Heart left ventricle (tissue), 16 donors: ENCODE results near the gene DTNA. TPM values are rescaled to one million over a fixed set of nuclear protein-coding genes. Genes with fewer than 3 reads are reported as not detected.

Experiments
- ATAC-seq, 4 donors: fragments of 200-7000 bp; cut with Tn5 transposase; one replicate each; pipeline ENCODE4 v1.9.1; 2020 to 2022; ENCODE audit warnings: moderate library complexity in 4 of 4, mild to moderate bottlenecking in 3 of 4, moderate number of reproducible peaks in 1 of 4
- DNase-seq, 5 donors: peaks; one replicate each; pipeline ENCODE4 v3.0.0-alpha.2; 2020
- H3K27ac ChIP-seq, 12 donors: fragments of 200-600 bp; sonication (generic) in 4 of 12; one replicate each; pipeline versions ENCODE4 v1.5.0 to v1.8.0; 2016 to 2022; ENCODE audit warnings: mild to moderate bottlenecking in 2 of 12
- H3K27me3 ChIP-seq, 9 donors: fragments of 200-600 bp; sonication (generic) in 2 of 9; one replicate each; pipeline versions ENCODE4 v1.5.1 to v1.8.0; 2016 to 2022; ENCODE audit warnings: mild to moderate bottlenecking in 3 of 9
- H3K36me3 ChIP-seq, 9 donors: fragments of 200-600 bp; sonication (generic) in 2 of 9; one replicate each; pipeline versions ENCODE4 v1.5.0 to v1.8.0; 2018 to 2022; ENCODE audit warnings: mild to moderate bottlenecking in 2 of 9
- H3K4me1 ChIP-seq, 12 donors: fragments of 200-600 bp; sonication (generic) in 4 of 12; one replicate each; pipeline versions ENCODE4 v1.5.0 to v1.8.0; 2016 to 2022; ENCODE audit warnings: mild to moderate bottlenecking in 3 of 12
- H3K4me3 ChIP-seq, 12 donors: fragments of 200-600 bp; sonication (generic) in 4 of 12; one replicate each; pipeline versions ENCODE4 v1.5.0 to v1.8.0; 2017 to 2022; ENCODE audit warnings: mild to moderate bottlenecking in 9 of 12, moderate library complexity in 4 of 12
- H3K9me3 ChIP-seq, 12 donors: fragments of 200-600 bp; sonication (generic) in 4 of 12; one replicate each; pipeline versions ENCODE4 v1.5.0 to v1.8.0; 2016 to 2022; ENCODE audit warnings: mild to moderate bottlenecking in 1 of 12
- POLR2A ChIP-seq, 2 donors: fragments of 450-650 bp; IDR thresholded peaks; one replicate each; pipeline ENCODE4 v1.6.1; 2017; ENCODE audit warnings: antibody characterized with exemption in 2 of 2, mild to moderate bottlenecking in 2 of 2, moderate library complexity in 2 of 2
- whole genome bisulfite sequencing, 4 donors: extraction: QIAGEN DNeasy Blood & Tissue Kit in 2 of 4; methylation state at CpG; one replicate each; pipeline versions ENCODE4 v1.1.5 to v1.1.7; 2013 to 2018; 5-methylcytosine and 5-hydroxymethylcytosine counted together
- intact Hi-C, 10 donors: fragments of 100-400 bp; cut with DNase I; formaldehyde crosslinking; loops; one replicate each; pipeline versions ENCODE4 v1.11.1 to v1.14.2; 2022
- polyA plus RNA-seq, 2 donors: library from polyadenylated mRNA; stranded (reverse); fragments of 200-250 nt; gene quantifications; one replicate each; pipeline ENCODE4 v1.2.3, GENCODE V29; 2013
- total RNA-seq, 9 donors: library from RNA; depleted of rRNA in 2 of 9; stranded (reverse); fragments of >200 nt in 2 of 9; fragmentation: NEBNext Ultra II Directional in 3 of 9; extraction: Animal tissue kit (Norgen Biotek cat#: 25700) in 3 of 9; gene quantifications; one replicate each; pipeline versions ENCODE4 v1.1.0 to v1.2.4, GENCODE V29; 2016 to 2023
- TF ChIP-seq, protein P1 (sequence below), 12 donors: fragments of 200-600 bp; sonication (generic) in 4 of 12; IDR thresholded peaks; one replicate each; pipeline versions ENCODE4 v1.5.0 to v1.8.0; 2018 to 2022; ENCODE audit warnings: antibody characterized with exemption in 12 of 12, mild to moderate bottlenecking in 5 of 12
- donor health status: ischemic (EF 13 %, LVEDD 7.1; RV severe dilation, severe dysfunction).
- donor health status: healthy with polysubstance abuse.
- donor health status: DM: no; HTN: yes; CAD: no.
- donor health status: DM: no; HTN: no; CAD: no.
- donor health status: ischemic (EF 25% LVEDD 6.9; RV normal size, moderate dysfunction).
- donor health status: ischemic (EF 25% LVEDD 5.7; RV mildly dilated, moderate dysfunction).
- donor health status: healthy.
- donor health status: DM: yes; HTN: yes; CAD: no.
- donor health status: ischemic (EF 35%, LVEDD 5.7; RV mildly dilated, moderate dysfunction).
- donor health status: nonischemic (EF 11% LVEDD 7.7; RV severe dilation, severe dysfunction).
- donor health status: DM: yes; HTN: yes; CAD: no.
- donor health status: PGD.
- donor health status: ischemic (EF 29% LVEDD 5.4; RV normal size, mild dysfunction).
- donor health status: nonischemic (EF 23%, LVEDD 6.1; RV moderate dilation, normal function).

The DTNA gene
- total and polyA plus RNA-seq, 11 donors = 92.6 to 220 (median 181) TPM

DNA sequence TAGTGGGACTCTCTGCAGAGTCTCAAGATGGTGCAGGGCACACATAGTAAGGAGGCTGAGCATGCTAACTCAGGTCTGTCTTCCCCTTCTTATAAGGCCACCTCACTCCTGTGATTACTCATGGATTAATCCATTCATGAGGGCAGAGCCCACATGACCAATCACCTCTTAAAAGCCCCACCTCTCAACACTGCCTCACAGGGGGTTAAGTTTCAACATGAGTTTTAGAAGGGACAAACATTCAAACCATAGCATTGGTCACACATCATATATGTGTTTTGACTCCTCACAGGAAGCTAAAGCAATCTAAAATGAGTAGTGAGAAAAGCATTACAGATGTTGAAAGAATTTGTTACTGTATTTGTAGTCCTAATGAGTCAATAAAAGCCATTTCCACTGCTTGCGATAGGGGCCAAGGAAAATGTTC lies 57.5 kb downstream of the DTNA start:
- ATAC-seq (no peak), DNase-seq (no peak)
- peaks cover 0 to 27% (median 0%) of the 10 kb centered on the region in 9 donors for H3K36me3 ChIP-seq
- WGBS, 4 donors = 86 to 100% (median 88%) methylated on average over 1 of the region's 1 CpG
- H3K4me3 ChIP-seq = no peak overlapping the region
- H3K27ac ChIP-seq = no peak overlapping the region
- TF ChIP-seq, protein P1, sequence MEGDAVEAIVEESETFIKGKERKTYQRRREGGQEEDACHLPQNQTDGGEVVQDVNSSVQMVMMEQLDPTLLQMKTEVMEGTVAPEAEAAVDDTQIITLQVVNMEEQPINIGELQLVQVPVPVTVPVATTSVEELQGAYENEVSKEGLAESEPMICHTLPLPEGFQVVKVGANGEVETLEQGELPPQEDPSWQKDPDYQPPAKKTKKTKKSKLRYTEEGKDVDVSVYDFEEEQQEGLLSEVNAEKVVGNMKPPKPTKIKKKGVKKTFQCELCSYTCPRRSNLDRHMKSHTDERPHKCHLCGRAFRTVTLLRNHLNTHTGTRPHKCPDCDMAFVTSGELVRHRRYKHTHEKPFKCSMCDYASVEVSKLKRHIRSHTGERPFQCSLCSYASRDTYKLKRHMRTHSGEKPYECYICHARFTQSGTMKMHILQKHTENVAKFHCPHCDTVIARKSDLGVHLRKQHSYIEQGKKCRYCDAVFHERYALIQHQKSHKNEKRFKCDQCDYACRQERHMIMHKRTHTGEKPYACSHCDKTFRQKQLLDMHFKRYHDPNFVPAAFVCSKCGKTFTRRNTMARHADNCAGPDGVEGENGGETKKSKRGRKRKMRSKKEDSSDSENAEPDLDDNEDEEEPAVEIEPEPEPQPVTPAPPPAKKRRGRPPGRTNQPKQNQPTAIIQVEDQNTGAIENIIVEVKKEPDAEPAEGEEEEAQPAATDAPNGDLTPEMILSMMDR (IDR thresholded peaks at IDR 0.05) = no peak
- TF ChIP-seq POLR2A (IDR thresholded peaks at IDR 0.05) = no peak
- no peaks in the 10 kb centered on the region for H3K27me3 ChIP-seq
- H3K4me1 ChIP-seq = peaks cover 0 to 6% (median 3%) of the 10 kb centered on the region in 12 donors
- H3K9me3 ChIP-seq = no peaks in the 10 kb centered on the region
- intact Hi-C loops = no loop called here

DNA sequence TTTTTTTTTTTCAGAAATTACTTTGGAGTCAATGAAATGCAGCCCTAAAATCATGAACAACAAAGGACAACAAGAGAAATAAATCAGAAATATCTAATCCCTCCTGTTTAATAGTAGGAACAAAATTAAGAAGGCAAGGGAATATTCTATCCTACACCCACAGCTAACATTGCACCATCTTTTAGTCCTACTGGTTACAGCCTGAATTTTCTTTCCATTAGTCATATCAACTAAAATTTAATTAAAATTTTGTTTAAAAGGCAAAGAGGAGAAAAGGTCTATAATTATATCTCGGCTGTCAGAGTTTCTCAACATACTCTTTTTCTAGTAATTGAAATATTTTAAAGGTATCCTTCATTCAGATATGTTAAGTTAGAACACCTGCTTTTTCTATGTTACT lies 61.9 kb downstream of the DTNA start:
- ATAC-seq (no peak), DNase-seq (no peak)
- TF ChIP-seq, protein P1 (IDR thresholded peaks at IDR 0.05) = no peak
- TF ChIP-seq POLR2A (IDR thresholded peaks at IDR 0.05) = no peak
- Histone ChIP-seq H3K4me3 (no peak overlapping the region), H3K27me3 (no peaks in the 10 kb centered on the region), H3K9me3 (no peaks in the 10 kb centered on the region), H3K27ac (peak overlapping the region in 4 of 12 donors; percentile 28 to 65 (median 46)), H3K36me3 (peaks cover 0 to 23% (median 0%) of the 10 kb centered on the region in 9 donors), H3K4me1 (peaks cover 0 to 27% (median 19%) of the 10 kb centered on the region in 12 donors)
- WGBS, 4 donors = 93 to 98% (median 96%) methylated on average over 1 of the region's 1 CpG
- intact Hi-C loops = loop anchor here in 3 of 10 donors (5.0 kb wide), 2 partner anchors 40 to 110 kb away; no protein-coding TSS in a partner anchor

DNA sequence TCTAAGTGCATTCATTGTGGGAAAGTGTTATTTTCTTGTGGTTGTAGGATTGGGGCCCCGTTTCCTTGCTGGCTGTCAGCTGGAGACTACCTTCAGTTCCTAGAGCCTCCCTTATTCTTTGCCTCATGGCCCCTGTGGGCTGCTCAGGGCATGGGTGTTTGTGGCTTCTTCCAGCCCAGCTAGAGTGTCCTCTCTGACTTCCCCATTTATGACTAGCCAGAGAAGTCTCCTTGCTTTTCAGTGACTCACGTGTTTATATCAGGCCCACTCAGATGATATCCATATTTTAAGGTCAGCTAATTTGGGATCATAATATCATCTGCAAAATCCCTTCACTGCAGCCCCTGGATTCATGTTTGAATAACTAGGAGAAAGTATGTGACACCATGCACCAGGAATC lies 62.8 kb downstream of the DTNA start:
- 42 to 50% (median 43%) methylated on average over 2 of the region's 2 CpGs for WGBS, 4 donors
- TF ChIP-seq, protein P1 (IDR thresholded peaks at IDR 0.05) = no peak
- TF ChIP-seq POLR2A (IDR thresholded peaks at IDR 0.05) = no peak
- no peak overlapping the region for H3K4me3 ChIP-seq
- peaks cover 0 to 14% (median 0%) of the 10 kb centered on the region in 9 donors for H3K36me3 ChIP-seq
- intact Hi-C loops = loop anchor here in 3 of 10 donors (5.0 kb wide), 2 partner anchors 41 to 111 kb away; no protein-coding TSS in a partner anchor
- H3K4me1 ChIP-seq = peaks cover 0 to 27% (median 19%) of the 10 kb centered on the region in 12 donors
- no peaks in the 10 kb centered on the region for H3K9me3 ChIP-seq
- H3K27me3 ChIP-seq = no peaks in the 10 kb centered on the region
- DNase-seq (no peak), ATAC-seq (peak; percentile 61 to 79 (median 74))
- H3K27ac ChIP-seq = peak overlapping the region in 10 of 12 donors; percentile 8 to 70 (median 53)

DNA sequence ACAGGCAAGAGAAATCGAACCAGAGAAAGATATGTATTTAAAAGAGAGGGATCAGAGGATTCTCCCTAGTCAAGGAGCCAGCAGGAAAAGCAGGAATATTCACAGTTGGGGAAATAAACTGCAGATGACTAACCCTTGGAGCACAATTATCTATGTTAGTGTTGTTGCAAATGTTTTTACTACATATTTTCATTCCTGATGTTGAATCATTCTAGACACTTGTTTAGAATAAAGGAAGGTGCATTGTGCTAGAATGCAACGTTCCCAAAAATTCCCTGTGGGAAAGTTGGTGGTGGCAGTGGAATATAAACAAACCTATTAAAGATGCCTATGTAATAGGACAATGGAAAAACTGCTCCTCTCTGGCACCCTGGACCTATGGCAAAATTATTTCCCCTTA lies 63.3 kb downstream of the DTNA start:
- Histone ChIP-seq H3K36me3 (peaks cover 0 to 9% (median 0%) of the 10 kb centered on the region in 9 donors), H3K27ac (peak overlapping the region in 10 of 12 donors; percentile 8 to 70 (median 46)), H3K4me1 (peaks cover 0 to 27% (median 19%) of the 10 kb centered on the region in 12 donors), H3K9me3 (no peaks in the 10 kb centered on the region), H3K27me3 (no peaks in the 10 kb centered on the region), H3K4me3 (no peak overlapping the region)
- ATAC-seq = no peak
- TF ChIP-seq, protein P1 (IDR thresholded peaks at IDR 0.05) = no peak
- no peak for TF ChIP-seq POLR2A (IDR thresholded peaks at IDR 0.05)
- intact Hi-C loops = loop anchor here in 3 of 10 donors (5.0 kb wide), 2 partner anchors 41 to 111 kb away; no protein-coding TSS in a partner anchor
- 16 to 21% (median 18%) methylated on average over 2 of the region's 2 CpGs for WGBS, 4 donors
- no peak for DNase-seq
